Measurements from ENCODE around the gene MBD4.

Gene MBD4

GRCh38 chr3:129439226-129439816 is 427 bp downstream of the MBD4 start:
- TF ChIP-seq ZFX (IDR thresholded peaks at IDR 0.05) = no peak
- no peak for TF ChIP-seq CTCF (conservative IDR thresholded peaks at IDR 0.05)
- peak overlapping the region; percentile 91 for H3K27ac ChIP-seq

- H3K27ac ChIP-seq = no peak overlapping the region
- TF ChIP-seq CTCF (conservative IDR thresholded peaks at IDR 0.05) = no peak
- no peak for TF ChIP-seq ZFX (IDR thresholded peaks at IDR 0.05)
Observed at GRCh38 chr3:129435367-129435766, 4.4 kb downstream of the MBD4 start.

- H3K27ac ChIP-seq = no peak overlapping the region
- TF ChIP-seq ZFX (IDR thresholded peaks at IDR 0.05) (no peak), CTCF (conservative IDR thresholded peaks at IDR 0.05) (no peak)
Observed at GRCh38 chr3:129434140-129434539, 5.6 kb downstream of the MBD4 start.

GRCh38 chr3:129433565-129433964 is 6.2 kb downstream of the MBD4 start:
- TF ChIP-seq CTCF (conservative IDR thresholded peaks at IDR 0.05) (no peak), ZFX (IDR thresholded peaks at IDR 0.05) (no peak)
- no peak overlapping the region for H3K27ac ChIP-seq

- H3K27ac ChIP-seq = no peak overlapping the region
- TF ChIP-seq CTCF (conservative IDR thresholded peaks at IDR 0.05) (no peak), ZFX (IDR thresholded peaks at IDR 0.05) (no peak)
Observed at GRCh38 chr3:129432671-129433070, 7.1 kb downstream of the MBD4 start.

GRCh38 chr3:129432036-129432435 is 7.7 kb downstream of the MBD4 start:
- no peak overlapping the region for H3K27ac ChIP-seq
- no peak for TF ChIP-seq CTCF (conservative IDR thresholded peaks at IDR 0.05)
- no peak for TF ChIP-seq ZFX (IDR thresholded peaks at IDR 0.05)

GRCh38 chr3:129429602-129430001 is 10.1 kb downstream of the MBD4 start:
- TF ChIP-seq ZFX (IDR thresholded peaks at IDR 0.05) = no peak
- TF ChIP-seq CTCF (conservative IDR thresholded peaks at IDR 0.05) = no peak
- H3K27ac ChIP-seq = peak overlapping the region; percentile 15; the same call in 1 of the 2 replicates

Measured in C4-2B (cell line).